Endothelial cell of umbilical vein (primary cell): Measurements from ENCODE around the gene C6orf89. TPM values are rescaled to one million over a fixed set of nuclear protein-coding genes. Genes with fewer than 3 reads are reported as not detected.
A peak's percentile ranks its signal among the peaks of the same experiment; 100 is the strongest.

Experiments used
- BruUV-seq: library from RNA; stranded (reverse); fragments of 400-500 nt; replicated peaks from 2 replicates; lab custom pipeline; 2021; lab: Mats Ljungman, UMichigan
- CTCF ChIA-PET: fragments of 300-600, 350-600 bp; sonication (Branson Sonifier 250); formaldehyde crosslinking; loops from one replicate; lab custom pipeline; 2021; ENCODE audit warnings: antibody characterized with exemption, inconsistent platforms; lab: Charles Lee
- POLR2A ChIA-PET: fragments of 300-600, 350-600 bp; sonication (Branson Sonifier 250); formaldehyde crosslinking; loops from one replicate; lab custom pipeline; 2021; ENCODE audit warnings: antibody characterized with exemption, inconsistent platforms; lab: Charles Lee
- DNase-seq: peaks from one replicate; pipeline ENCODE4 v3.0.0-alpha.2; 2011; ENCODE audit warnings: low read depth, low spot score
- FAIRE-seq: peaks from 2 replicates; lab custom pipeline; 2011; peaks lifted over from hg19 to GRCh38; lab: Jason Lieb, UNC
- H2AFZ ChIP-seq: 2 replicates; pipeline ENCODE4 v1.6.0; 2012; ENCODE audit warnings: low read depth, low read length, control low read depth, inconsistent platforms
- H3K27ac ChIP-seq: 2 replicates; pipeline ENCODE4 v1.5.1; 2011; ENCODE audit warnings: low read depth, mild to moderate bottlenecking, control low read depth, low read length, moderate library complexity; ENCODE audit not compliant: insufficient read depth
- H3K27me3 ChIP-seq, 2 experiments: 2 replicates each; pipeline versions ENCODE4 v1.6.0 to v1.6.1; 2011; ENCODE audit warnings: low read length in 2 of 2, mixed read lengths in 1 of 2; ENCODE audit not compliant: control insufficient read depth in 2 of 2, insufficient read depth in 2 of 2
- H3K36me3 ChIP-seq, 2 experiments: 2 replicates in 1 of 2; 3 replicates in 1 of 2; pipeline ENCODE4 v1.5.1; 2011; ENCODE audit warnings: low read length in 2 of 2, mild to moderate bottlenecking in 1 of 2, moderate library complexity in 1 of 2; ENCODE audit not compliant: control insufficient read depth in 2 of 2, insufficient read depth in 2 of 2; ENCODE audit errors: extremely low read depth in 1 of 2
- H3K4me1 ChIP-seq: 3 replicates; pipeline ENCODE4 v1.5.1; 2011; ENCODE audit warnings: mild to moderate bottlenecking, low read length; ENCODE audit not compliant: control insufficient read depth, insufficient read depth; ENCODE audit errors: extremely low read depth
- H3K4me2 ChIP-seq: 2 replicates; pipeline ENCODE4 v1.6.1; 2011; ENCODE audit warnings: low read length, control low read depth, mixed read lengths; ENCODE audit not compliant: insufficient read depth
- H3K4me3 ChIP-seq, 3 experiments: fragments of 200-600 bp in 1 of 3; sonication (generic), shearing (Covaris generic) in 1 of 3; replicated peaks in 1 of 3; 2 replicates each; pipeline ENCODE4 v1.5.1; 2011 to 2016; ENCODE audit warnings: control low read depth in 3 of 3, low read length in 3 of 3, mild to moderate bottlenecking in 2 of 3, inconsistent platforms in 1 of 3, low read depth in 1 of 3, moderate library complexity in 1 of 3; ENCODE audit not compliant: insufficient read depth in 1 of 3
- H3K79me2 ChIP-seq: 2 replicates; pipeline ENCODE4 v1.6.0; 2012; ENCODE audit warnings: low read length, inconsistent platforms; ENCODE audit not compliant: control insufficient read depth, insufficient read depth
- H3K9ac ChIP-seq: replicated peaks from 2 replicates; pipeline ENCODE3; 2011; ENCODE audit warnings: low read length, control low read depth; ENCODE audit not compliant: insufficient read depth; ENCODE audit errors: extremely low read depth
- H3K9me1 ChIP-seq: replicated peaks from 3 replicates; pipeline ENCODE4 v1.6.0; 2011; ENCODE audit warnings: mild to moderate bottlenecking, low read length; ENCODE audit not compliant: control insufficient read depth, insufficient read depth; ENCODE audit errors: extremely low read depth
- H3K9me3 ChIP-seq: replicated peaks from 2 replicates; pipeline ENCODE4 v1.5.1; 2012; ENCODE audit warnings: low read length, inconsistent platforms; ENCODE audit not compliant: control insufficient read depth, insufficient read depth
- H4K20me1 ChIP-seq: replicated peaks from 2 replicates; pipeline ENCODE3; 2011; ENCODE audit warnings: mild to moderate bottlenecking, low read length; ENCODE audit not compliant: control insufficient read depth, insufficient read depth; ENCODE audit errors: extremely low read depth
- GATA2 ChIP-seq: IDR thresholded peaks from 2 replicates; pipeline ENCODE4 v1.7.0; 2011; ENCODE audit warnings: low read depth, mild to moderate bottlenecking, moderate library complexity, mixed read lengths, low read length; ENCODE audit not compliant: insufficient read length, insufficient read depth
- JUN ChIP-seq: IDR thresholded peaks from 2 replicates; pipeline ENCODE4 v1.6.1; 2011; ENCODE audit warnings: borderline replicate concordance, low read depth; ENCODE audit not compliant: insufficient read length, insufficient read depth
- MAX ChIP-seq: IDR thresholded peaks from 2 replicates; pipeline ENCODE4 v1.6.1; 2011; ENCODE audit not compliant: insufficient read depth, insufficient read length
- MYC ChIP-seq: IDR thresholded peaks from one replicate; pipeline ENCODE4 v1.6.1; 2011; ENCODE audit warnings: mild to moderate bottlenecking, low read depth, low read length
- POLR2AphosphoS5 ChIP-seq: IDR thresholded peaks from 2 replicates; pipeline ENCODE4 v1.6.1; 2012; ENCODE audit warnings: low read depth, mild to moderate bottlenecking, control low read depth, low read length, moderate library complexity; ENCODE audit not compliant: insufficient read depth
- dilution Hi-C: fragments of 300-500 bp; cut with MboI; formaldehyde crosslinking; loops from one replicate; pipeline ENCODE4 v1.15.0; 2019; ENCODE audit warnings: low sequenced_read_pairs; ENCODE audit not compliant: extremely low pct_ligation_motif_present
- intact Hi-C: fragments of 100-400 bp; cut with micrococcal nuclease; formaldehyde crosslinking; loops from one replicate; pipeline ENCODE4 v1.10.0; 2022
- polyA plus RNA-seq, 4 experiments: library from polyadenylated mRNA; depleted of rRNA in 3 of 4; stranded (reverse) in 3 of 4; unstranded in 1 of 4; fragments of >200 nt; gene quantifications; 2 replicates each; pipeline versions ENCODE4 v1.2.1 to v1.2.3, GENCODE V29; 2011 to 2012; ENCODE audit warnings: missing spikeins in 1 of 4
- total RNA-seq: library from RNA; stranded (reverse); gene quantifications from 2 replicates; pipeline ENCODE4 v1.2.3, GENCODE V29; 2021

The C6orf89 gene
- total and polyA plus RNA-seq, 2 donors (not counting 3 experiments of a cell fraction or from before 2014, with no cell fraction given), result 18.2 to 34.0 TPM

GRCh38 chr6:36840432-36841403, 45.0 kb upstream of the C6orf89 start:
- dilution Hi-C loops (no loop called here), intact Hi-C loops (no loop called here)
- Histone ChIP-seq H2AFZ (peak overlapping the region; percentile 38), H3K9me3 (no peaks in the 10 kb centered on the region), H3K4me3 (peak overlapping the region in 2 of 3 experiments; percentile 23 to 85), H3K27me3 (no peaks in the 10 kb centered on the region), H3K9ac (peak overlapping the region; percentile 69), H3K4me1 (peaks cover 21% of the 10 kb centered on the region), H4K20me1 (no peaks in the 10 kb centered on the region), H3K9me1 (no peaks in the 10 kb centered on the region), H3K27ac (no peak overlapping the region), H3K4me2 (peak overlapping the region; percentile 80), H3K36me3 (no peaks in the 10 kb centered on the region), H3K79me2 (no peaks in the 10 kb centered on the region)
- ChIA-PET CTCF (interaction anchor here (0.6 to 1.8 kb wide), 4 partner anchors 9 to 58 kb away, joined by 3 to 11 read pairs (median 4); no protein-coding TSS in a partner anchor), POLR2A (no interaction called here)
- FAIRE-seq (peak; percentile 69), DNase-seq (no peak)
- BruUV-seq, result no TSS peak
- no peak for TF ChIP-seq MYC
- TF ChIP-seq GATA2, result no peak
- no peak for TF ChIP-seq POLR2AphosphoS5

GRCh38 chr6:36841756-36842155, 44.0 kb upstream of the C6orf89 start:
- no peak for TF ChIP-seq JUN
- no peak for TF ChIP-seq MAX
- TF ChIP-seq POLR2AphosphoS5, result no peak

More at GRCh38 chr6:36841756-36842155, 44.0 kb upstream of the C6orf89 start:
- no peaks in the 10 kb centered on the region for H3K27me3 ChIP-seq
- FAIRE-seq (no peak), DNase-seq (no peak)
- no TSS peak for BruUV-seq
- intact Hi-C loops, result no loop called here
- H3K9ac ChIP-seq, result no peak overlapping the region
- H2AFZ ChIP-seq, result no peak overlapping the region
- no peaks in the 10 kb centered on the region for H3K9me1 ChIP-seq
- ChIA-PET POLR2A (no interaction called here), CTCF (interaction anchor here (1.3 to 2.3 kb wide), 3 partner anchors 10 to 14 kb away, joined by 3 to 11 read pairs (median 9); no protein-coding TSS in a partner anchor)
- H3K4me3 ChIP-seq, result no peak overlapping the region
- dilution Hi-C loops, result no loop called here
- H3K4me1 ChIP-seq, result peaks cover 21% of the 10 kb centered on the region
- no peak overlapping the region for H3K4me2 ChIP-seq
- no peaks in the 10 kb centered on the region for H4K20me1 ChIP-seq
- H3K27ac ChIP-seq, result no peak overlapping the region
- H3K79me2 ChIP-seq, result no peaks in the 10 kb centered on the region
- H3K9me3 ChIP-seq, result no peaks in the 10 kb centered on the region
- H3K36me3 ChIP-seq, result no peaks in the 10 kb centered on the region
